RPMI7951 (cell line): ENCODE data around the gene TRAF3IP3. TPM values are rescaled to one million over a fixed set of nuclear protein-coding genes. Genes with fewer than 3 reads are reported as not detected.

ENCODE experiments used
- DNase-seq: peaks from one replicate; pipeline ENCODE4 v3.0.0-alpha.2; 2012; ENCODE audit warnings: low read depth
- total RNA-seq: library from RNA; depleted of rRNA; stranded (reverse); fragments of >200 nt; shearing (Covaris generic); gene quantifications from 2 replicates; pipeline ENCODE4 v1.2.3, GENCODE V29; 2014; rRNA removed

The TRAF3IP3 gene
- total RNA-seq = not detected in 2 replicates

DNA sequence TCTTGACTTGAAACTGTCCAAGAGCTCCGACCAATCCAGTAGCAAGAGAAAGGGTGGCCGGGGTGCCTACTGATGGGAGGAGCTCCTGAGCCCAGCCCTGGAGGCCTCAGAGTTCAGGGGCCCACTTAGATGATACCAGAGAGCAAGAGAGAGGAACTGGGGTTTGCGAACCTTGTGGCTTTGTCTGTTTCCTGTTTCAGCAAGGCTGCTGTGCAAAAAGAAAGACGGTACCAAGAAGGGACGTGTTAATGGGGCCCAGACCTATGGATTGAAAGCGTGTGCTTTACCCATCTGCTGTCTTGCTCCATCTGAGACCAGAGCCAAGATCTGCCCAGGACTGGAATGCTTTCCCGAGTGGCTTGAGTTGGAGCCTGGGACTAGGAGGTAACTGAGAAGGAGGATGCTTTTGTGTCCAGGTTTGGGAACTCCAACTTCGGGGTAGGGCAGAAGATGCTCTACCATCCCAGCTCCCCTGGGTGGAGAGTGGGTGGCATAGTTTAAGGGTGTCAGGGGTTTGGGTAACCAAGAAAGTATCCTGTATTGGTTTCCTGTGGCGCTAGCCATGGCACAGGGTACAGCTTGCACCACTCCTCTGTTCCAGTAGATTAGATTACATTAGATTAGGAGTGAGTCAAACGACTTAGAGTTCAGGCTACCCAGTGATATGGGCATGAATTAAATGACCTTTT is at the start of gene TRAF3IP3:
TSS of gene TRAF3IP3 (plus strand) at position 128 of the 689 bp plus-strand sequence. CDS start 3,987 bp downstream, outside the sequence.
- DNase-seq = no peak

- no peak for DNase-seq
Measured at GRCh38 chr1:209706622-209707021, 49.2 kb upstream of the TRAF3IP3 start.

GRCh38 chr1:209707308-209707707 is 48.5 kb upstream of the TRAF3IP3 start:
- DNase-seq = no peak

- no peak for DNase-seq
Measured at GRCh38 chr1:209708297-209708696, 47.6 kb upstream of the TRAF3IP3 start.

DNA sequence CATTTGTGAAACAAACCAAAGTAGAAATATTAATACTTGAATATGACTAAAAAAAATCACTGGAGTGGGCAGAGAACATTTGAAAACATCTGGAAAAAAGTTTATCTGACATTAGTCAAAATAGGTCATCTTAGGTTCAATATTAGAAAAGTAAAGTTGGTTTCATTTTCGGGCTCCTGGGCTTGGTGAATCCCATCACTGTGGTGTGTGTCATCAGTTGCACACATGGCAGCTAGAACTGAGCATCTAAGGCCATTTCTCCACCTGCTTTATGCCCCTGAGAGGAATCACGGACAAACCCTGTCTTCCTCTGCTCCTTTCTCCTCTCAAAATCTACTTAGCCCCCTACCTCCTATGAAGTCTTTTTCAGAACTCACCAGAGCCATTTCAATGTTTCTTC is 45.8 kb upstream of the TRAF3IP3 start:
- DNase-seq = peak; percentile 25

- no peak for DNase-seq
Measured at GRCh38 chr1:209710847-209711246, 45.0 kb upstream of the TRAF3IP3 start.

DNA sequence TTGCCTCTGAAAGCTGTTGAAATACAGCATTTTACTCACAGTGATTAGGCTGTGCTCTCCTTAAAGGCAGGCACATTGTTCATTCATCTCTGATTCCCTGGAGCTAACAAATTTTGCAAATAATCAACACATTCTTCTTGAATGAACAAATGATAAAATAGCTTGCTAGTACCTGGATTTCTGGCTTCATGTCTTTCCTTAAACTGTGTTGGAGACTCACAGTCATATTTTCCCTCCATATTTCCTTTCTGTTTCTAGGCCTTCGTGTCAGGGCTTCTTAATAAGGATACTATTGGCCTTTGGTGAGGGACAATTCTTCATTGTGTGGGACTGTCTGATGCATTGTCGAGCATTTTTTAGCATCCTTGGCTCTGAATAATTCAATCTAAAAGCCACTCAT is 41.5 kb upstream of the TRAF3IP3 start:
- DNase-seq = no peak

GRCh38 chr1:209715314-209715713 is 40.5 kb upstream of the TRAF3IP3 start:
- DNase-seq = no peak

GRCh38 chr1:209717818-209718217 is 38.0 kb upstream of the TRAF3IP3 start:
- no peak for DNase-seq

GRCh38 chr1:209720326-209720725 is 35.5 kb upstream of the TRAF3IP3 start:
- no peak for DNase-seq

- DNase-seq = no peak
Measured at GRCh38 chr1:209720826-209721225, 35.0 kb upstream of the TRAF3IP3 start.

- DNase-seq = no peak
Measured at GRCh38 chr1:209721323-209721722, 34.5 kb upstream of the TRAF3IP3 start.

GRCh38 chr1:209723265-209723664 is 32.6 kb upstream of the TRAF3IP3 start:
- DNase-seq = no peak

- DNase-seq = no peak
Measured at GRCh38 chr1:209723756-209724693, 31.8 kb upstream of the TRAF3IP3 start.

- no peak for DNase-seq
Measured at GRCh38 chr1:209727286-209727685, 28.6 kb upstream of the TRAF3IP3 start.

GRCh38 chr1:209727785-209728184 is 28.1 kb upstream of the TRAF3IP3 start:
- no peak for DNase-seq

DNA sequence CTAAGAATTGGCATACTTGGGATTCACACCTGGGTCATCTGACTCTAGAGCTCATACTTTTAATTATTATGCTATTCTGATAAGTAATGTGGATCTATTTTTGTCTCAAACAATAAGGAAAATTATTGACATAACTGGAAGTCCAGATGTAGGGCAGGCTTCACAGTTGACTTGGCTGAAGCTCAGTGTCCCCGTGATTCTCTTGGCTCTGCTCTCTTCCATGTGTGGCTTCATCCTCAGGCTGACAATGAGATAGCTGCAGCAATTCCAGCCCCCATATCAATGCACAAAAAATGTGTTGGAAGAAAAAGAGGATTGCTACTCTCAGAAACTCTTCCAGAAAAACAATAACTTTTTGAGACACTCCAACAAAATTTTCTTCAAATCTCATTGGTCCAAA is 27.4 kb upstream of the TRAF3IP3 start:
- DNase-seq = no peak

- no peak for DNase-seq
Measured at GRCh38 chr1:209729436-209729835, 26.4 kb upstream of the TRAF3IP3 start.

GRCh38 chr1:209732725-209733124 is 23.1 kb upstream of the TRAF3IP3 start:
- DNase-seq = no peak

- peak; percentile 8 for DNase-seq
Measured at GRCh38 chr1:209733409-209734192, 22.3 kb upstream of the TRAF3IP3 start.

DNA sequence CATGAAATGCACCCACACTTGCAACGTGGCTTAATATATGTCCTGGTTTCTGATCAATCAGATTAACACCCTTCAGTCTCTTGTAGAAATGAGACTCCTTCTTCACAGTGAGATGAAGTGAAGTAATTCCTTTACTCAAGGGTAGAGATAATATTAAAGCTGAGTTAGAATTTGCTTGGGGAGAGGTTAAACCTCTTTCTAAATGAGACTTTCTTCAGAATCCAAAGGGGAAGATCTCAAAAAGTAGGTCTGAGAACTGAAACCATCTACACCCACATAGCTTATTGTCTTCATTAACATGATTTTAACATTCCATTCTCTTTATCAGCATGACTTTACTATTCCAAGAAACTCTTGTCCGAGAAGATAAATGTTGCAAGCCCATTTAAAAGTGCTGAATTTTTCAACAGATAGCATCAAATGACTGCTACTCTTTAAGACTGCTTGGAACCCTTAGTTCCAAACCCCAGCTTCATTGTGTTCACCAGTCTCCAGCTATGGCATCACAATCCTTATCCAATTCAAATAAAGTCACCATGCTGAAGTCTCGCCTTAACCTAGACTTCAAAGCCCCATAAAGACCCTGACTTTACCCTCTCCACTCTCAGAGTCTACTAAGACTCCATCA is 19.2 kb upstream of the TRAF3IP3 start:
- DNase-seq = no peak

DNA sequence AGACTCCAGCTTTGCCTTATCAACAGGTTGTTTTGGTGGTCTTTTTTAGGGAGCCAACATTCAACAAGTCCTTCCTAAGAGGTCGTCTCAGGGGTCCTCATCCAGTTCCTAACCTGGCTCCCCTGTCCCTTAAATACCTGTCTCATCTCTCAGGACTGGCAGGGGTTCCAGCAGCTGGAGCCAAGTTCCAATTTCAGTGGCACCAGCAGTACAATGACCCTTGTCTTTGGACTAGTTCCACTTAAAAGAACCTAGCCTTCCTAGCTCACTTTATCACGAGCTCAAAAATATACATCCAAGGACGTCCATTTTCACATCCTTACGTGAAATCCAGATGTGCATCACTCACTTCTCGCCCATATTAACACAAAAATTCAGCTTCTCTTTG is 18.7 kb upstream of the TRAF3IP3 start:
- DNase-seq = no peak
